Measurements from ENCODE around the gene GMIP. TPM values are rescaled to one million over a fixed set of nuclear protein-coding genes. Genes with fewer than 3 reads are reported as not detected.
A peak's percentile ranks its signal among the peaks of the same experiment; 100 is the strongest.

GMIP gene
- total RNA-seq, 4 donors from 2014 or later, result 5.6 to 10.8 (median 8.2) TPM

- Histone ChIP-seq H3K4me3 (no peak overlapping the region), H3K27me3 (no peaks in the 10 kb centered on the region), H3K36me3 (no peaks in the 10 kb centered on the region), H3K9me3 (no peaks in the 10 kb centered on the region), H3K4me1 (no peaks in the 10 kb centered on the region), H3K27ac (no peak overlapping the region)
- DNase-seq, result no peak
- intact Hi-C loops (cut with DNase I; ENCODE audit: low total_unique reads), result no loop called here
- TF ChIP-seq POLR2A (IDR thresholded peaks at IDR 0.05) (no peak), CTCF (IDR thresholded peaks at IDR 0.05) (no peak)
These were observed 8.7 kb downstream of the GMIP start for GRCh38 chr19:19634516-19635312.

- DNase-seq, result peak in 1 of 2 donors; percentile 18
- Histone ChIP-seq H3K27ac (no peak overlapping the region), H3K9me3 (no peaks in the 10 kb centered on the region), H3K4me1 (no peaks in the 10 kb centered on the region), H3K27me3 (no peaks in the 10 kb centered on the region), H3K4me3 (no peak overlapping the region), H3K36me3 (no peaks in the 10 kb centered on the region)
- no peak for TF ChIP-seq CTCF (IDR thresholded peaks at IDR 0.05)
- no peak for TF ChIP-seq POLR2A (IDR thresholded peaks at IDR 0.05)
- intact Hi-C loops (cut with DNase I; ENCODE audit: low total_unique reads), result no loop called here
These were observed 9.5 kb downstream of the GMIP start for GRCh38 chr19:19633711-19634515.

GRCh38 chr19:19632661-19633060 lies 10.8 kb downstream of the GMIP start:
- Histone ChIP-seq H3K27ac (no peak overlapping the region), H3K36me3 (no peaks in the 10 kb centered on the region), H3K4me3 (no peak overlapping the region), H3K4me1 (peaks cover 0 to 6% of the 10 kb centered on the region in 2 donors), H3K9me3 (no peaks in the 10 kb centered on the region), H3K27me3 (peaks cover 0 to 4% of the 10 kb centered on the region in 2 donors)
- TF ChIP-seq POLR2A (IDR thresholded peaks at IDR 0.05) (no peak), CTCF (IDR thresholded peaks at IDR 0.05) (no peak)
- intact Hi-C loops (cut with DNase I; ENCODE audit: low total_unique reads), result no loop called here
- no peak for DNase-seq

GRCh38 chr19:19631346-19631745 lies 12.1 kb downstream of the GMIP start:
- Histone ChIP-seq H3K4me3 (no peak overlapping the region), H3K27ac (no peak overlapping the region), H3K4me1 (peaks cover 0 to 6% of the 10 kb centered on the region in 2 donors), H3K36me3 (no peaks in the 10 kb centered on the region), H3K27me3 (peaks cover 0 to 4% of the 10 kb centered on the region in 2 donors), H3K9me3 (no peaks in the 10 kb centered on the region)
- DNase-seq, result no peak
- intact Hi-C loops (cut with DNase I; ENCODE audit: low total_unique reads), result no loop called here
- TF ChIP-seq CTCF (IDR thresholded peaks at IDR 0.05), result no peak
- TF ChIP-seq POLR2A (IDR thresholded peaks at IDR 0.05), result no peak

GRCh38 chr19:19630426-19630825 lies 13.0 kb downstream of the GMIP start:
- intact Hi-C loops (cut with DNase I; ENCODE audit: low total_unique reads), result no loop called here
- DNase-seq, result no peak
- Histone ChIP-seq H3K36me3 (no peaks in the 10 kb centered on the region), H3K4me1 (peaks cover 0 to 6% of the 10 kb centered on the region in 2 donors), H3K9me3 (no peaks in the 10 kb centered on the region), H3K27ac (no peak overlapping the region), H3K27me3 (peaks cover 0 to 4% of the 10 kb centered on the region in 2 donors), H3K4me3 (no peak overlapping the region)
- TF ChIP-seq CTCF (IDR thresholded peaks at IDR 0.05) (no peak), POLR2A (IDR thresholded peaks at IDR 0.05) (no peak)

All from uterus (tissue), 4 donors.